ENCODE results near the gene TOX2.

TOX2 gene, protein sequence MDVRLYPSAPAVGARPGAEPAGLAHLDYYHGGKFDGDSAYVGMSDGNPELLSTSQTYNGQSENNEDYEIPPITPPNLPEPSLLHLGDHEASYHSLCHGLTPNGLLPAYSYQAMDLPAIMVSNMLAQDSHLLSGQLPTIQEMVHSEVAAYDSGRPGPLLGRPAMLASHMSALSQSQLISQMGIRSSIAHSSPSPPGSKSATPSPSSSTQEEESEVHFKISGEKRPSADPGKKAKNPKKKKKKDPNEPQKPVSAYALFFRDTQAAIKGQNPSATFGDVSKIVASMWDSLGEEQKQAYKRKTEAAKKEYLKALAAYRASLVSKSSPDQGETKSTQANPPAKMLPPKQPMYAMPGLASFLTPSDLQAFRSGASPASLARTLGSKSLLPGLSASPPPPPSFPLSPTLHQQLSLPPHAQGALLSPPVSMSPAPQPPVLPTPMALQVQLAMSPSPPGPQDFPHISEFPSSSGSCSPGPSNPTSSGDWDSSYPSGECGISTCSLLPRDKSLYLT

DNA sequence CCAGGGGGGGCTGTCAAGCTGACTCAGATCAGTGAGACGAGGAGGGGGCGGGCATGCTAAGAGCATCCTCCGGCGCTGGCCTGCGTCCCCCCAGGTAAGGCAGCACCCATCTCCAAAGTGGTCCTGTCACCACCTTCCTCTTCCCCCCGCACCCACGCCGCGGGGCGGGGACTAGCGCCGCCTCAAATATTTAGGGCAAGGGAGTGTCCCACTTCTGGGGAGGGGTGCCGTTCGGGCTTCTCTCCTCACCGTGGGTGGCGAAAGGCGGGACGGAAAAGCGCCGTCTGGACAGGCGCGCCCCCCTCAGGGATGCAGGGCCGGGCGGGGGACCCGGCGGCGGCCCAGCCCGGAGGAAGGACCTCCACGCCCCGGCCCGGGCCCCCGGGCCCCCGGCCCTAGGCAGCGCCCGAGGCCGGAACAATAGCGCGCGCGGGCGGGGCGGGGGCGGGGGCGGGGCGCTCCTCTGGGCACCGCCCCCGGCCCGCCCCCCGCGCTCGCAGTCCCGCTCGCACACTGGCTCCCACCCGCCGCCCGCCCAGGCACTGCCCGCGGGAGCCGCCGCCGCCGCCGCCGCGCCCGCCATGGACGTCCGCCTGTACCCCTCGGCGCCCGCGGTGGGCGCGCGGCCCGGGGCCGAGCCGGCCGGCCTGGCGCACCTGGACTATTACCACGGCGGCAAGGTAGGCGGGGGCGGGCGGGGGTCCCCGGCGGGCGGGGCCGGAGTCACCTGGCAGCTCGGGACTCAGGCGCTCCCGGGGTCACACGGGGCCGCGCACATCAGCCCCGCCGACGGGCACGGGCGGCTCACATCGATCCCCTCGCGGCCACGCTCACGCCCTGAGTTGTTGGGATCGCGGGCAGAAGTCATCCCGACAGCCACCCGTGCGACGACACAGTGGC, at the start of gene TOX2:
TSS of gene TOX2 (plus strand) at position 542 of the 900 bp plus-strand sequence. CDS start at position 582, 40 bp downstream.
- DNase-seq (ENCODE audit: low spot score): peak; percentile 90

DNA sequence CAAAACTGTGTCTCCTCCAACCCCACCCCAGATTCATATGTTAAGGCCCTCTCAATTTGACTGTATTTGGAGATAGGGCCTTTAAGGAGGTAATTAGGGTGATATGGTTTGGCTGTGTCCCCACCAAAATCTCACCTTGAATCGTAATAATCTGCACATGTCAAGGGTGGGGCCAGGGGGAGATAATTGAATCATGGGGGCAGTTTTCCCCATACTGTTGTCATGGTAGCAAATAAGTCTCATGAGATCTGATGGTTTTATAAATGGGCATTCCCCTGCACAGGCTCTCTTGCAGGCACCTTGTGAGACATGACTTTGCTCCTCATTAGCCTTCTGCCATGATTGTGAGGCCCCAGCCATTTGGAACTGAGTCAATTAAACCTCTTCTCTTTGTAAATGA, 46.6 kb upstream of the TOX2 start:
- no peak for DNase-seq (ENCODE audit: low spot score)

DNA sequence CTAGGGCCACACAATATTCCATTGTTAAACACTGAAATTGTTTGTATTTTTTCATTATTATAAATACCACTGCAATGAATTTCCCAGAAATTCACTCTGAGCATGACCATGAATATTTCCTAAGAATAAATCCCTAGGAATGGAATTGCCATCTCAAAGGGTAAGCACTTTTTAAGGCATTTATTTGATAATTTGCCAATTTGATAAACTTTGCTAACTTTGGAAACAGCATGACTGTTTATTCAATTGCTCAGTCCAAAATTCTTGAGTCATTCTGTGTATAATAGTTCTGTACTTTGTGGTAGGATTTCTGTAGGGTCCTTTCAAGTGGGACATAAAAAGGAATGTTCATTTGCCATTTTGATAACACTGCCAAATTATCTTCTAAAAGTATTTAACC, 44.2 kb upstream of the TOX2 start:
- DNase-seq (ENCODE audit: low spot score): no peak

DNA sequence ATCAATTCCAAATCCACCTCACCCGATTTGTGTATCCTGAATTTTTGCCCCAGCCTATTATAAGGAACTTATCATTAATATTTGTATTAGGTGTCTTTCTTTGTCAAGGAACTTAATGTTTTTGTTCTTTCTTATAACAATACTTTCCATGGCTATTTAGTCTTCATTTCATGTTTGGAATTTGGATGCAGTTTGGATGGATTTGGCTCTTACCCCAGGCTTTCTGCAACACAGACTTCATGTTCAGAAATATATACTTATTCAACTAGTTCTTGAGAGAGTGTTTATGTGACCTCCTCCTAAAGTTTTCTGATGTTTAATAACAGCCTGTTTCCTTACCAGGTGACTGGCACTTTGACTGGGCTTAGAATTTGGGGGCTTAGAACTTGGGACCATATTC, 35.9 kb upstream of the TOX2 start:
- no peak for DNase-seq (ENCODE audit: low spot score)

DNA sequence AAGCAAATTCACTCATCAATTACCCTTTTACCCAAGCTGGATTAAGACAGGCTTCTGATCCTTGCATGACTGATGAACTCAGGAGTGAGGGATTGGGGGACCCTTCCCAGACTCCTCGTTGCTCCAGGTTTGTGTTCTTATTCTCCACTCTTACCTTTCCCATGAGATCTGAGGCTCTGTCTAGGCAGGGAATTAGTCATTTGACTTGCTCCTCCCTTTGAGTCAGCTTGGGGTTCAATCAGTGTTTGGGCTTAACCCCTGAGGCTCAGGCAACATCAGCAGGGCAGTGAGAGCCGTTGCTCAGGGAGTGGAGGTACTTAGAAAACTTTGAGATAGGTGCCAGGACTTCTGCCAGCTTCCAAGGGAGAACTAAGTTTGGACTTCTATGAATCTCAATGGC, 20.7 kb upstream of the TOX2 start:
- no peak for DNase-seq (ENCODE audit: low spot score)

DNA sequence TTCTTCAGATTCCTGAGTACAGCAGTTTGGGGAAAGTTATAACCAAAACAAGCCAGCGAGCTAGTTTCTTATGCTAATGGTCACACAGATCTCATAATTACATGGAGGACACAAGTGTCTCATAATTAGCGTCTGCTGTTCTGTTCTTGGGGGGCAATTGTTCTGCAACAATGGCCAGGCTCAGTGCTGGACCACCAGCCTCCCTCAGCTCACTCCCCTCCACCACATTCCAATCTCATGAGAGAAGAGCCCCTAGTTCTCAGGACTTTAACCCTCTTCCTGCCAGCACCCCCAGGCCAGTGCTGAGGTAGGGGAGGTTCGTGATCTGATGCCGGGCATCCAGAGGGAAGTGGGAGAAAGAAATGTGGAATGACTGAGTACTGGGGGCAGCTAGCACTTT, 20.2 kb upstream of the TOX2 start:
- no peak for DNase-seq (ENCODE audit: low spot score)

DNA sequence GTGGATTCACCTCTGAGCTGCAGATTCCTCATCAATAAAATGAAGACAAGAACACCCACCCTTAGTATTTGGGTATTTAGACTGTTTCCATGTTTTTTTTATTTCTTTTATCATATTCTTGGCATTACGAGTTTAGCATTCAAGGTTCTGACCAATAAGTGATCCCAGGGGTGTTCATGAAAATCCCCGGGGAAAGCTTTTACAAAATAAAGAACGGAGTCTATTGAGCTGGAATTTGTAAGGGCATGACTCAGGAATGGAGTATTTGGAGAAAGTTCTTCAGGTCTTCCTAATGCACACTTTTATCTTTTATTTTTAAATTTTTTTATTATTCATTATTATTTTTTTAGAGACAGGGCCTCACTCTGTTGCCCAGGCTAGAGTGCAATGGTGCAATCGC, 19.4 kb upstream of the TOX2 start:
- peak; percentile 69 for DNase-seq (ENCODE audit: low spot score)

DNA sequence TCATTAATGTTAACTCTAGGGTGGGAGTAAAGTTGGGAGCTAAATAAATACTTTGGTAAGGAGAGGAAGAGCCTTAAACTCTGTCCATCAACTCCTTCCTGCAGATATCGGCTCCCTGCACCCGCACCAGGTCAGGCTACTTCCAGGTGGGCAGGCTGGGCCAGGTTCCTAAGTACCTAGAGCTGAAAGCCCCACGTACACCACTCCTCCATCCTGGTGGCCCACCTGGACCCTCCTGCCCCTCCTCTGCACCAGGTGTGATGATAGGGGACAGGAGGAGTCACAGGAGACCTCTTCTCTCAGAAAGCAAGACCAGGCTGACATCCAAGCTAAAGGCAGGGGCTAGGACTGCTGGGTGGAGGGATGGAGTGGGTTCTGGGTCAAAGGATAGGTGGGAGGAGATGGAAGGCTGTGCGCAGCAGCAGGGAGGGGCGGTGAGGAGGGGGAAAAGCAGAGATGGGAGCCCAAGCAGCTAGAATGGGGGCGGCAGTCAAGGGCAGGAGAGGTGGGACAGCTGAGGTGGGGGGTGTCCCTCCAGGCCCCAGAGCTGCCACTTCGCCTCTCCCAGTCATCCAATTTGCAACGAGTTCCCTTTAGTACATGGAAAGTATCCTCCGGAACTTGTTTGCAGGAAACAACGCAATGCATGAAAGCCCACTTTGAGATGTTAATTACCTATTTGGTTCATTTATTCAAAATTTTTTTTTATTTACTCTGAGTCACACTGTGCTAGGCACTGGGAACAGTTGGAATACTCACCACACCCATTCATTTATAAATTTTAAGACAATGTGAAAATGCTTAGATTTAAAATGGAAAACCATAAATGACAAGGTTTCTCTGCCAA, 15.2 kb upstream of the TOX2 start:
- no peak for DNase-seq (ENCODE audit: low spot score)

DNA sequence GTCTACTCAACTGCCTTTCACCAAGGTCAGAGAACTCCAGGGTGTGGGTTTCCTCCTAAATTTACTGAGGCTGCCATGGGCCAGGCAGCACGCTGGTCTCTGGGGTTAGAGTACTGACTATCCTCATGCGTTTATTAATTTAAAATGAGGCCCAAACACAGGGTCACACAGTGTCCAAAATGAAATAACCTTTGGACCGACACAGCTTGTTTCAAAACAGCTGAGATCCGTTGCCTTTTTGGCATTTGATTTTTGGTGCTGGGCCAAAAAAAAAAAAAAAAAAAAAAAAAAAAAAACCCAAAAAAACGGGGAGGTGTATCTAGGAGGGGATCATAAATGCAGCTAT, 14.6 kb upstream of the TOX2 start:
- no peak for DNase-seq (ENCODE audit: low spot score)

DNA sequence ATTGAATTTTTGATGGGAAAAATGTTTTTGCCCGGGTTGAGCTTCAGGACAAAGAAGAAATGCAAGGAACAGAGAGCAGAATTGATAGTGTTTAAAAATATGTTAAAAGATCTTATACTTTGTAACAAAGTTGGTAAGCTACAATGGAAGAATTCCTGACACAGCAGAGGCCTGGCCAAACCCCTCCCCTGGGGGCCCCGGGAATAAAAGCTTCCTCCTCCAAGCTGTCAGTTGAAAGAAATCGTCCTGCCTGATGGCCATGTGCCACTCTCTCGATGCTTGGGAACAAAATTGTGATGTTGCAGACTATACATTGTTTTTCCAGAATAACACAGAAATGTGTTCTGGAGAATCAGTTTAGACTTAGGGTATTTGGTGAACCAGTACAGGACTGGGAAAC, 14.2 kb upstream of the TOX2 start:
- DNase-seq (ENCODE audit: low spot score): no peak

DNA sequence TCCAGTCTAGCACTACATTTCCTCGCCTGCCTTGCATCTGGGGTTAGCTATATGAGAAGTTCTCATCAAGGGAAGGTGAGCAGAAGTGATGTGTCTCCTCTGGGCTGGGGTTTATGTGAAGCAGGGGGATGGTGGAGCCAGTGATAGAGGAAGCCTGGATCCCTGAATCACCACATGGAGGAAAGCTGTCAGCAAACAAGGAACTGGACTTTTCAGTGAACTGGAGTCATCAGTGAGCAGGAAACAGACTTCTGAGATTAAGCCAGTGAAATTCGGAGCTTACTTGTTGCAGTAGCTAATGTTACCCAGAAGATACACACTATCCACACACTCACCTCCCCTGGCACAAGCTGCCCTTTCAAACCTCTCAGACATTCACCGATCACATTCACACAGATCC, 13.4 kb upstream of the TOX2 start:
- DNase-seq (ENCODE audit: low spot score): no peak

DNA sequence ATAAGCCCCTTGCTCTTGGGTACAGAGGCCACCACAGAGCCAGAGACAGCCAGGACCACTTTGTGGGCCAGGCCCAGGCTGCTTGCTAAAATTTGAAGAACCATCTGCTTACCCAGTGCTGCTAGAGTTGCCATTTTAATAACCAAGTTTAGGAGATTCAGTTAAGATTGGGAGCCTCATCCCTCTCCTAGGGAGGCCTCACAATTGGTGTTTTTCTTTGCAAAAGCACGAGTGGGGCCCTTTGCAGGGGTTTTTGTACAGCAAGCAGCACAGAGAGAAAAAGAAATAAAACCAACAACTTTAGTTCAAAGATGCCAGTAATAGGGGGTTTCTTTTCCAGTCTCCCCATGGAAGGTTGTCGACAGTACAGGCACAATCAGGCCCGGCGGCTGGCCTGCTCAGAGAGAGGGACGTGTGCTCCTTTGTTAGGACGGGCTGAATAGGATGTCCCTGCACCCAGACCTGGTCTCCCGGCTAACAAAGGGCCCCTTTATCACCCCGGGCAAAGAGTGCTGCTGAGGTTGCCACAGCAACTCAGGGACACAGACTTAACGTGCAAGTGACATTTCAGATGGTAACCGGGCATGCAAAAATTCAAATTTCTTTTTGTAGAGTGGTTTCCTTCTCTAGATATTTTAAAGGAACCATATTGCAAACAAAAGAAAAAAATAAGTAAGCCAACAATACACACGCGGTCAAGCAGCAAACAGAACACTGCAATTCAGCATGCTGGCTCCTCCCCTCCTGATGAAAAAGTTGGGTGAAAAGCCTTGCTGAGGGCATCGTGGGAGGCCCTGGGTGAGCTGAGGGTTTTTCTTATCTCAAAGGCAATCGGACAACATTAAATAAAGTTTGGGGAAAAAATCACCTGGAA, 10.5 kb upstream of the TOX2 start:
- no peak for DNase-seq (ENCODE audit: low spot score)

DNA sequence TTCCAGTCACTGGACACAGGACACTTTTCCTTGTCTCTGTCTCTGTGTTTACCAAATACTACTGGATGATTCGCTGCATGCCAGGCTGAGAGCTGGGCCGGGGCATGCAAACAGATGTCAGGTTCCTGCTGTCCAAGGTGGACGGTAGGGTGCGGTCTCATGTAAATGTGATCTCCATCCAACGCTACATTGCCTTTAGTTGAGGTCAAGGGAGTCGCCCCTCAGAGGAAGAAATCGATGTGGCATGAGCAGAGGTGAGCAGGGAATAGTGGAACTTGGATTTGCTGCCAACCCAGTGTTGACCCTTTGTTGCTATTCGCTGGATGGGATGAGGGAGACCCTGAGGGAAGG, 9.8 kb upstream of the TOX2 start:
- DNase-seq (ENCODE audit: low spot score): no peak

DNA sequence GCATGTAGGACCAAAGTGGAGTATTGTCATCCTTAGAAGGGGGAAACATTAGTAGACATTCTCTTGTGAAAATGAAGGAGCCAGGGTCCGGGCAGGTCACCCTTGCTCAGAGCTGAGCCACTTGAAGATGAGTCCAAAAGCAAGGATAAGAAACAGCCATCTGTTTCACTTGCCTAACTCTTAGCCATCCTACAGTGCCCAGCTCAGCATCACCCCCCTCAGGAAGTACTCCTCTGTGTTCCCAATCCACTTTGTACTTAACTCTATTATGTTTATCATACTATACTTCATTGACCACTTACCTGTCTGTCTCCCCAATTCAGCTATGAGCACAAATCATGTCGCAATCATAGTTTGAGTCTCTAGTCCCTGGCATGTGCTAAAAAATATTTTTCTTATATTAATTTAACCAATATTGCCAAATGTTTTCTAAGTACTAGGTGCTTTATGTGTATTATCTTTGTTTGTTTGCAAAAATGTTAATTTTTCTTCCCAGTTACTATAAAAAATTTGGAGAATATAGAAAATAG, 8.1 kb upstream of the TOX2 start:
- no peak for DNase-seq (ENCODE audit: low spot score)

DNA sequence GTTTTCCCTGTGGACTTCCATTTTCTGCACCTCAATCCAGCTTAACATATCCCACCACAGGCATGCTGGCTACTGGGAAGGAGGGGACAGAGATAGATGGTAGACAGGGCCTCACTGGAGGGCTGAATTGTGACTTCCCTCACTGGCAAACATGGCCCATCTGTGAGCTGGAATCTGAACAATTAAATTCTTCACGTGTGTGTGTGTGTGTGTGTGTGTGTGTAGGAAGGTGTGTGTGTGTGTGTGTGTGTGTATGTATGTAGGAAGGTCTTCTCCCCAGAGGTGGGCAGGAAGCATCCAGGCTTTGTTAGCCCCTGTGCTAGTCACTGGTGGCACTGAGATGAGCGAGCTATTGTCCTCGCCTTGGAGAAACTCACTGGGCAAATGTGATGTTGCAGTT, 5.4 kb upstream of the TOX2 start:
- no peak for DNase-seq (ENCODE audit: low spot score)

DNA sequence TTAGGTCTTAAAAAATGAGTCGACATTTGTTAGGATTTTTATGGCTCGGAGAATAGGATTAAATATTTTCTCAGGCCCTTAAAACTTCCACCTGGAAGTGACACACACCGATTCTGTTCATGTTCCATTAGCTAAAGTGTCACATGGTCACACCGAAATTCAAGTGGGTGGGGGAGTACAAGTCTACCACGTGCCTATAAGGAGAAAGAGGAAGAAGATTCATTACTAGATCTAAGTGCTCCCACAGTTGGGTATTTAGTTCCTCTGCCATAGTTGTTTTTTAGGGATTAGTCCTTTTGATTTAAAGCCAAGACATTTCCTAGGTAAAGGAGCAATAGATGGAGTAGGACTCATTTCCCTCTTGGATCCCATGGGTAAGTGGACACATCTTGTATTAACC, 4.9 kb upstream of the TOX2 start:
- no peak for DNase-seq (ENCODE audit: low spot score)

DNA sequence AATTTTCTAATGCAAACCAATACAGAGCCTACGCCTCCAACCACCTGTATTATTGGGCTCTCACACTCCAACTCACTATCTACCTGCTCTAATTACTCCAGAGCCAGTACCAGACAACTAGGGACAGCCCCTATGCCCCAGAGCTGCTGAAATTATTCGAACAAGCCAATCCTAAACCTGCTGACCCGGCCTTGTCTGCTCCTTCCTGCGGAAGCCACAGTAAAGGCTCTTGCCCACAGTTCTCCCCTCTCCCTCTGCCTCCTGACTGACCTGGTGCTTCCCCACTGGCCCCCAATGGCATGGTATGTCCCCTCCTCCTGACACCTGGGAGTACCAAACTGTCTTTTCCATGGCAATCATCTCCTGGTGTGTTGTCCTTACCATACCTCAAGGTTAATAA, 4.1 kb upstream of the TOX2 start:
- no peak for DNase-seq (ENCODE audit: low spot score)

DNA sequence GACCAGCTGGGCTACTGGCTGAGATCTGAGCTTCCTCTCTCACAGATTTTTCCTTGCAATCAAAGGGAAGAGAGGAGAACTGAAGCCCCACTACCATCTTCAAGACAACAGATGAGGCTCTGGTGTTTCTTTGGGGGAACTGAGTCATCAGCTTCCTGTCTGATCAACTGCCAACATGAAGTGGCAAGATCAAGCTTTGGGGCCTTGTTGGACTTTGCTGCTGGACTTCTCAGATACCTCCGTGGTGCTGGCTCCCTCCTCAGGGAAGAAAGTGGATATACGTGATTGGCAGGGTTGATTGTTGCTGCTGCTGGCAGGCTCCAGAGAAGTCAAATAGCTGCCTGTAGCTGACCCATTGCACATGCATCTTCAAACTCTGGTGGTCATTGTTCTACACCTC, 3.6 kb upstream of the TOX2 start:
- no peak for DNase-seq (ENCODE audit: low spot score)

DNA sequence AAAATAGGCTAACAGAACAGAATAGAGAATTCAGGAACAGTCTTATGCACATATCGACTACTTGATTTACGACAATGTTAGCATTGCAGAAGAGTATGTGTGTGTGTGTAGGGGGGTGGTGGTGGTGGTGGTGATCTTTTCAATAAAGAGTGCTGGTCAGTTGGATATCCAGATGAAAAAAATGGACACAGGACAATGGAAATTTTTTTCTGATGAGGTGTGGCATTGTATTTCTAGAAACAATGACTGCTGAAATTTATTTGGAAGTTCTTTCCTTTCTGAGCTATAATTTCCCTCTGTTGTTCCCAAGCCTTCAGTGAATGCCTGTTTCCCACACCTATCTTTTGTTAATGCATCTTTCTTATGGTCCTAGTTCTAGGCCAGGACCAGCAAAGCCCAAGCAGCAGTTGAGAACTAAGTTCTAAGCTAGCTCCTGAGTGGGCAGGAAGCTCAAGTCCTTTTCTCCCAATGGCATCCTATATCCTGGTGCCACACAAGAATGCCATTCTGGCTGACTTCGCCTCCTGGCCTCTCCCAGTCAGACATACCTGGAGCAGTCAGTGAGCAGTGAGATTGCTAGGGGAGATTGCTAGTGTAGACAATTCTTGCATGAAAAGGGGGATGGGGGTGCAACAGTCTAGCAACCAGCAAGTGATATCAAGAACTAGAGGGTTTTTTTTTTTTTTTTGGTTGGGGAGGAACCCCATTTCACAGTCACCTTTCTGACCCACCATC, 1.2 kb upstream of the TOX2 start:
- DNase-seq (ENCODE audit: low spot score): no peak

All from GM03348 (cell line).